GM19025 (cell line): ENCODE measurements around the gene KRT23.

Experiments
- ATAC-seq: cut with Tn5 transposase; IDR thresholded peaks from one replicate; pipeline ENCODE4 v1.9.1; 2021; ENCODE audit warnings: mild to moderate bottlenecking, low read depth, moderate library complexity; ENCODE audit not compliant: unreplicated experiment

KRT23 gene

DNA sequence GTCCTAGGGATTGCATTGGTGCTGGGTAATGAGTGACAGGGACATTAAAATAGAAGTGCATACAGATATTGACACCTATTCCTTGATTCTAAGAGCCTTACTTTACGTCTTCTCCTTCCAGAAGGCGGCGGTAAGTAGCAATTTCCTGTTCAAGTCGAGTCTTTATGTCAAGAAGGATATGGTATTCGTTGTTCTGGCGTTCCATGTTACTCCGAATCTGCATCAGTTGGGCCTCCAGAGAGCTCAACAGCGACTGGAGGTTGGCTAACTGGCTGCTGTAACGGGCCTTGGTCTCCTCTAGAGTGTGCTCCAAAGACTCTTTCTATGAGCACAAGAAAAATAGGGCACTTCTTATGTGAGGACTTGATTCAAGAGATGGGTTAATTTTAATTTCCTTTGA is 59.4 kb downstream of the KRT23 start:
- no peak for ATAC-seq

DNA sequence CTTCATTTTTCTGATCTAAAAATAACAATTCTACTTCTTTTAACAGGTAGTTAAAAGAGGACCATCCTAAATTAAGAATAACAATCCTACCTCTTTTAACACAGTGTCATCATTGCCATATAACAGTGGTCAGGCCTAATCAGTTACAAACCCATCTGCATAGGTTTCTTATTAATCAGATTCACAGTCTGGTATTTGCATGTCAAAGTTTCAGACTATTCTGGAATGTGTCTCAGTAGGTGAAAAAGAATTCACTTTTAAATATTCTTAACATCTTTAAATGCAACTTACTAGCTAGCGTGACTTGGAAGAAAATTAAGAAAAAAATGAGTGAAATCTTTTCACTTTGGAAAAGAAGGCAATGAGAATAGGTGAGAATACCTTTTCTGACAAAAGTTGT is 63.6 kb downstream of the KRT23 start:
- ATAC-seq: no peak

DNA sequence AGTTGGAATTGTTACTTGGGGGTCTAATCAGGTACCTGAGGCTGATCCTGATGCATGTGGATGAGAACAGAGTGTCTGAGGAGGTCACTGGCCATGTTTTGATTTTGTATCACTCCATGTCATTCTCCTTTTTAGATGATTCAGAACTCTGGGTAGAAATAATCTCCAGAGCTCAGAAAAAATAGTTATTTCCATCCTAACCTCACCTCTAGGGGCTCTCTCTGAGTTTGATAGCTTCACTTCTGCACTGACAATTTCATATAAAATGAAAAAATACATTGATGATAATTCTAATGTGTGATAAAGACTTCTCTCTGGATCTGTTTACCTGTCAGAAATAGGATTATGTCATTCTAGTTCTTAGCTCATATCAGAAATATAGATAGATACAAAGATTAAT is 64.2 kb downstream of the KRT23 start:
- no peak for ATAC-seq
